Nephron progenitor cell (in vitro differentiated cells): ENCODE measurements around the gene GFER.

Experiments used
- DNase-seq: peaks from one replicate; pipeline ENCODE4 v3.0.0; 2021
- H3K27ac Mint-ChIP-seq: 2 replicates; pipeline ENCODE4 v1.8.0; 2021; ENCODE audit warnings: mild to moderate bottlenecking, moderate library complexity, mixed read lengths
- H3K27me3 Mint-ChIP-seq: 2 replicates; pipeline ENCODE4 v1.8.0; 2021; ENCODE audit warnings: mild to moderate bottlenecking, low read depth, mixed read lengths; ENCODE audit not compliant: poor library complexity
- H3K36me3 Mint-ChIP-seq: 2 replicates; pipeline ENCODE4 v1.8.0; 2021; ENCODE audit warnings: low read depth, mixed read lengths
- H3K4me1 Mint-ChIP-seq: 2 replicates; pipeline ENCODE4 v1.8.0; 2021; ENCODE audit warnings: mixed read lengths
- H3K4me3 Mint-ChIP-seq: 2 replicates; pipeline ENCODE4 v1.8.0; 2021; ENCODE audit warnings: mild to moderate bottlenecking, moderate library complexity, mixed read lengths
- H3K9me3 Mint-ChIP-seq: 2 replicates; pipeline ENCODE4 v1.8.0; 2021; ENCODE audit warnings: mild to moderate bottlenecking, moderate library complexity, mixed read lengths
- CTCF ChIP-seq: fragments of 200-600 bp; sonication (generic); IDR thresholded peaks from 2 replicates; pipeline ENCODE4 v1.5.0; 2021; ENCODE audit warnings: antibody characterized with exemption

GFER gene

GRCh38 chr16:1981398-1981836 is 2.6 kb upstream of the GFER start, which contains the start of gene NOXO1:
Gene NOXO1, minus strand, starts transcription at chr16:1981469. Its CDS starts 290 bp downstream, at chr16:1981179.
- DNase-seq, result no peak

DNA sequence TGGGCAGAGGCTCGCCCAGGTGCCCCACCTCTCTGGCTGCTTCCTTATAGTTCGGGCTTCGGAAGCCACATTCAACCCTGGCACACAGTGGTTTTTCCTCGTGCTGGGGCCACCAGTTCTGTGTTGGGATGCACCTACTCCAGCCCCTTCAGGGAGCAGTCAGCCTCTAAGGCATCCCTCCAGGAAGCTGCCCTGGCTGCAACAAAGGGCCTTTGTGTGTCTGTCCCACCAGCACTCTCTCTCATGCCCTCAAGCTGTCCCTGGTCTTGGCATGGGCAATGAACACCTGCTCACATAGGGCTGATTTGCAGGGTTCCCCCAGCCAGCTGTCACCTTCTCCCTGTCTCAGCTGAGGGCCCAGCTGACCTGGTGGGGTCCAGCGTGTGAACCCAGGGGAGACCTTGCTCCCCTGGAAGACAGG is 2.0 kb upstream of the GFER start:
- Mint-ChIP-seq H3K4me1 (peaks cover 17% of the 10 kb centered on the region), H3K27me3 (peaks cover 64% of the 10 kb centered on the region), H3K27ac (no peak overlapping the region), H3K9me3 (no peaks in the 10 kb centered on the region), H3K36me3 (peaks cover 12% of the 10 kb centered on the region), H3K4me3 (no peak overlapping the region)
- DNase-seq, result no peak
- TF ChIP-seq CTCF, result no peak

More at GRCh38 chr16:1981398-1981836, 2.6 kb upstream of the GFER start, which contains the start of gene NOXO1:
- H3K4me1 Mint-ChIP-seq, result peaks cover 17% of the 10 kb centered on the region
- peaks cover 58% of the 10 kb centered on the region for H3K27me3 Mint-ChIP-seq
- H3K27ac Mint-ChIP-seq, result no peak within 1 kb of the TSS
- peaks cover 5% of the 10 kb centered on the region for H3K36me3 Mint-ChIP-seq
- no peak for TF ChIP-seq CTCF
- H3K4me3 Mint-ChIP-seq, result peak within 1 kb of the TSS; percentile 19
- H3K9me3 Mint-ChIP-seq, result no peaks in the 10 kb centered on the region

- no peak for DNase-seq
- H3K4me1 Mint-ChIP-seq, result peaks cover 17% of the 10 kb centered on the region
- H3K4me3 Mint-ChIP-seq, result peak overlapping the region; percentile 79
- H3K36me3 Mint-ChIP-seq, result peaks cover 14% of the 10 kb centered on the region
- peaks cover 65% of the 10 kb centered on the region for H3K27me3 Mint-ChIP-seq
- no peak for TF ChIP-seq CTCF
- H3K27ac Mint-ChIP-seq, result peak overlapping the region; percentile 61
- no peaks in the 10 kb centered on the region for H3K9me3 Mint-ChIP-seq
Measured at GRCh38 chr16:1982991-1983543, 926 bp upstream of the GFER start.

- no peak for DNase-seq
- H3K36me3 Mint-ChIP-seq, result peaks cover 14% of the 10 kb centered on the region
- no peaks in the 10 kb centered on the region for H3K9me3 Mint-ChIP-seq
- H3K4me1 Mint-ChIP-seq, result peaks cover 26% of the 10 kb centered on the region
- H3K27me3 Mint-ChIP-seq, result peaks cover 68% of the 10 kb centered on the region
- TF ChIP-seq CTCF, result no peak
- H3K4me3 Mint-ChIP-seq, result peak overlapping the region; percentile 89
- peak overlapping the region; percentile 51 for H3K27ac Mint-ChIP-seq
Measured at GRCh38 chr16:1984347-1985225, 593 bp downstream of the GFER start.

DNA sequence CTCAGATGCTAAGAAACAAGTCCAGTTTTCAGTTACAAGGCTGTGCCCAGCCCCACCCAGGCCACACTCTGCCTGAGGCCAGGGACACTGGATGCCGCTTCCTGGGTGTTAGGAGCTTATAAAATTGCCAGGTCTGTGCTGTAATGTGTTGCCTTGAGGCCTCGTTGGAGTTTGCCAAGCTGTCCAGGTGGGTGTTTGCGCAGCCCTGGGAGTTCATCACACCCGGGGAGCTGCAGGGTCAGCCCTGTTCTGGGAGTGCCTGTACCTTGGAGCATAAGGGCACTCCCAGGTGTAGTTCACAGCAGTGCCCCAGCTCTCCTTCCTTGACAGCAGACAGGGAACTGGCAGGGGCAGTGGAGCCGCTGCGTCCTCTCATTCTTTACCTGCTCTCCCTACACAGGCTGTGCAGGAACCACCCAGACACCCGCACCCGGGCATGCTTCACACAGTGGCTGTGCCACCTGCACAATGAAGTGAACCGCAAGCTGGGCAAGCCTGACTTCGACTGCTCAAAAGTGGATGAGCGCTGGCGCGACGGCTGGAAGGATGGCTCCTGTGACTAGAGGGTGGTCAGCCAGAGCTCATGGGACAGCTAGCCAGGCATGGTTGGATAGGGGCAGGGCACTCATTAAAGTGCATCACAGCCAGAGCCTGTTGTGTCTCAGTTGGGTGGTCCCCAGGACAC is 1.6 kb downstream of the GFER start:
- no peak for TF ChIP-seq CTCF
- H3K4me3 Mint-ChIP-seq, result peak overlapping the region; percentile 89
- no peak overlapping the region for H3K27ac Mint-ChIP-seq
- H3K4me1 Mint-ChIP-seq, result peaks cover 26% of the 10 kb centered on the region
- H3K9me3 Mint-ChIP-seq, result no peaks in the 10 kb centered on the region
- peaks cover 14% of the 10 kb centered on the region for H3K36me3 Mint-ChIP-seq
- DNase-seq, result no peak
- peaks cover 63% of the 10 kb centered on the region for H3K27me3 Mint-ChIP-seq
